ENCODE measurements around the gene FMO5. TPM values are rescaled to one million over a fixed set of nuclear protein-coding genes. Genes with fewer than 3 reads are reported as not detected.

Gene FMO5
- total and polyA plus RNA-seq, 4 donors, result 36.0 to 152 (median 99.1) TPM

GRCh38 chr1:147272042-147272441 lies 46.9 kb upstream of the FMO5 start:
- peaks cover 0 to 8% (median 5%) of the 10 kb centered on the region in 4 donors for H3K4me1 ChIP-seq (ENCODE audit: control insufficient read depth in 4 of 4, insufficient read depth in 4 of 4, low read length in 3 of 4)
- DNase-seq (ENCODE audit: low spot score), result no peak
- 57% methylated on average over 3 of the region's 3 CpGs for WGBS
- H3K27ac ChIP-seq (ENCODE audit: low read depth in 1 of 2, low read length in 2 of 2), result no peak overlapping the region
- no peak overlapping the region for H3K9ac ChIP-seq (ENCODE audit: low read depth in 1 of 2, low read length in 2 of 2)
- H3K36me3 ChIP-seq (ENCODE audit: control insufficient read depth in 4 of 4, insufficient read depth in 3 of 4, low read depth in 1 of 4, low read length in 3 of 4), result peaks cover 6 to 36% (median 27%) of the 10 kb centered on the region in 4 donors
- no peak for TF ChIP-seq FOXA1 (IDR thresholded peaks at IDR 0.05)
- no peak for TF ChIP-seq TAF1 (conservative IDR thresholded peaks at IDR 0.05)
- no peak for TF ChIP-seq MAX (IDR thresholded peaks at IDR 0.05)
- TF ChIP-seq CTCF (IDR thresholded peaks at IDR 0.05; ENCODE audit: low read depth, low read length, missing input control), result no peak
- no peak for TF ChIP-seq GABPA (IDR thresholded peaks at IDR 0.05 in 1 of 2, conservative IDR thresholded peaks at IDR 0.05 in 1 of 2)
- no peak for TF ChIP-seq ZBTB33 (IDR thresholded peaks at IDR 0.05)
- TF ChIP-seq ATF3 (IDR thresholded peaks at IDR 0.05), result no peak
- no peak for TF ChIP-seq RAD21 (IDR thresholded peaks at IDR 0.05)
- TF ChIP-seq RXRA (IDR thresholded peaks at IDR 0.05), result no peak
- TF ChIP-seq HNF4A (conservative IDR thresholded peaks at IDR 0.05), result no peak
- no peak for TF ChIP-seq NR2F2 (IDR thresholded peaks at IDR 0.05)
- no peak for TF ChIP-seq YY1 (IDR thresholded peaks at IDR 0.05)
- H3K4me3 ChIP-seq (ENCODE audit: low read depth in 1 of 3, low read length in 3 of 3), result no peak overlapping the region
- no peaks in the 10 kb centered on the region for H3K9me3 ChIP-seq (ENCODE audit: control insufficient read depth in 4 of 4, low read length in 3 of 4)
- no peaks in the 10 kb centered on the region for H3K27me3 ChIP-seq (ENCODE audit: control insufficient read depth in 4 of 4, insufficient read depth in 4 of 4, low read length in 3 of 4)

- WGBS, result 22% methylated on average over 2 of the region's 2 CpGs
- DNase-seq (ENCODE audit: low spot score), result no peak
- Histone ChIP-seq H3K4me3 (ENCODE audit: low read depth in 1 of 3, low read length in 3 of 3) (no peak overlapping the region), H3K36me3 (ENCODE audit: control insufficient read depth in 4 of 4, insufficient read depth in 3 of 4, low read depth in 1 of 4, low read length in 3 of 4) (peaks cover 5 to 31% (median 23%) of the 10 kb centered on the region in 4 donors), H3K27ac (ENCODE audit: low read depth in 1 of 2, low read length in 2 of 2) (no peak overlapping the region), H3K27me3 (ENCODE audit: control insufficient read depth in 4 of 4, insufficient read depth in 4 of 4, low read length in 3 of 4) (no peaks in the 10 kb centered on the region), H3K9ac (ENCODE audit: low read depth in 1 of 2, low read length in 2 of 2) (no peak overlapping the region), H3K4me1 (ENCODE audit: control insufficient read depth in 4 of 4, insufficient read depth in 4 of 4, low read length in 3 of 4) (peaks cover 0 to 8% (median 5%) of the 10 kb centered on the region in 4 donors), H3K9me3 (ENCODE audit: control insufficient read depth in 4 of 4, low read length in 3 of 4) (no peaks in the 10 kb centered on the region)
- no peak for TF ChIP-seq RXRA (IDR thresholded peaks at IDR 0.05)
Observed at GRCh38 chr1:147270721-147271120, 45.6 kb upstream of the FMO5 start.

GRCh38 chr1:147267711-147268110 lies 42.6 kb upstream of the FMO5 start:
- H3K27me3 ChIP-seq (ENCODE audit: control insufficient read depth in 4 of 4, insufficient read depth in 4 of 4, low read length in 3 of 4), result no peaks in the 10 kb centered on the region
- H3K27ac ChIP-seq (ENCODE audit: low read depth in 1 of 2, low read length in 2 of 2), result no peak overlapping the region
- 94% methylated on average over 4 of the region's 4 CpGs for WGBS
- no peak overlapping the region for H3K4me3 ChIP-seq (ENCODE audit: low read depth in 1 of 3, low read length in 3 of 3)
- peaks cover 0 to 6% (median 3%) of the 10 kb centered on the region in 4 donors for H3K4me1 ChIP-seq (ENCODE audit: control insufficient read depth in 4 of 4, insufficient read depth in 4 of 4, low read length in 3 of 4)
- peaks cover 7 to 42% (median 30%) of the 10 kb centered on the region in 4 donors for H3K36me3 ChIP-seq (ENCODE audit: control insufficient read depth in 4 of 4, insufficient read depth in 3 of 4, low read depth in 1 of 4, low read length in 3 of 4)
- TF ChIP-seq MAX (IDR thresholded peaks at IDR 0.05) (no peak), RXRA (IDR thresholded peaks at IDR 0.05) (no peak), YY1 (IDR thresholded peaks at IDR 0.05) (no peak), EGR1 (IDR thresholded peaks at IDR 0.05; ENCODE audit: low read depth in 2 of 2) (no peak), JUND (IDR thresholded peaks at IDR 0.05) (no peak), ZBTB33 (IDR thresholded peaks at IDR 0.05) (no peak), GABPA (IDR thresholded peaks at IDR 0.05 in 1 of 2, conservative IDR thresholded peaks at IDR 0.05 in 1 of 2) (no peak), FOXA1 (IDR thresholded peaks at IDR 0.05) (no peak), ATF3 (IDR thresholded peaks at IDR 0.05) (no peak), FOXA2 (IDR thresholded peaks at IDR 0.05) (no peak), NR2F2 (IDR thresholded peaks at IDR 0.05) (no peak), HNF4G (IDR thresholded peaks at IDR 0.05) (no peak), CTCF (IDR thresholded peaks at IDR 0.05; ENCODE audit: low read depth, low read length, missing input control) (no peak), RAD21 (IDR thresholded peaks at IDR 0.05) (no peak), TAF1 (conservative IDR thresholded peaks at IDR 0.05) (no peak), SP1 (IDR thresholded peaks at IDR 0.05) (no peak), HNF4A (conservative IDR thresholded peaks at IDR 0.05) (no peak)
- no peak for DNase-seq (ENCODE audit: low spot score)
- H3K9ac ChIP-seq (ENCODE audit: low read depth in 1 of 2, low read length in 2 of 2), result no peak overlapping the region
- no peaks in the 10 kb centered on the region for H3K9me3 ChIP-seq (ENCODE audit: control insufficient read depth in 4 of 4, low read length in 3 of 4)

Data from liver (tissue), 9 donors.